Skeletal muscle tissue (tissue), 4 donors: ENCODE measurements around the gene CREB3L4. TPM values are rescaled to one million over a fixed set of nuclear protein-coding genes. Genes with fewer than 3 reads are reported as not detected.

Experiments used
- H3K27ac ChIP-seq: one replicate; pipeline ENCODE4 v1.7.0; 2013; ENCODE audit warnings: mild to moderate bottlenecking, low read depth, low read length, inconsistent platforms
- H3K27me3 ChIP-seq, 3 donors: one replicate each; pipeline ENCODE4 v1.7.0; 2013; ENCODE audit warnings: low read length in 3 of 3; ENCODE audit not compliant: control insufficient read depth in 3 of 3, insufficient read depth in 3 of 3
- H3K36me3 ChIP-seq, 3 donors: one replicate each; pipeline ENCODE4 v1.7.0; 2013; ENCODE audit warnings: low read length in 3 of 3; ENCODE audit not compliant: control insufficient read depth in 3 of 3, insufficient read depth in 3 of 3
- H3K4me1 ChIP-seq, 3 donors: one replicate each; pipeline ENCODE4 v1.7.0; 2013; ENCODE audit warnings: low read length in 3 of 3, mild to moderate bottlenecking in 3 of 3; ENCODE audit not compliant: control insufficient read depth in 3 of 3, insufficient read depth in 3 of 3
- H3K4me3 ChIP-seq, 3 donors: one replicate each; pipeline ENCODE4 v1.7.0; 2013; ENCODE audit warnings: low read length in 3 of 3
- H3K9ac ChIP-seq, 3 donors: one replicate each; pipeline ENCODE4 v1.7.0; 2013; ENCODE audit warnings: low read length in 3 of 3, mild to moderate bottlenecking in 3 of 3, moderate library complexity in 2 of 3, low read depth in 1 of 3
- H3K9me3 ChIP-seq, 3 donors: one replicate each; pipeline ENCODE4 v1.7.0; 2013; ENCODE audit warnings: low read length in 3 of 3; ENCODE audit not compliant: control insufficient read depth in 3 of 3
- total RNA-seq: library from RNA; depleted of rRNA; stranded (reverse); fragments of >200 nt; gene quantifications from one replicate; pipeline ENCODE4 v1.2.3, GENCODE V29; 2014
- donor health status: Osteomylitis.

The CREB3L4 gene
- total RNA-seq, 1 donor from 2014 or later, result 8.9 TPM

- Histone ChIP-seq H3K36me3 (peaks cover 74 to 76% (median 75%) of the 10 kb centered on the region in 3 donors), H3K9me3 (no peaks in the 10 kb centered on the region), H3K4me3 (no peak overlapping the region), H3K9ac (no peak overlapping the region), H3K27ac (no peak overlapping the region), H3K4me1 (peaks cover 4 to 15% (median 12%) of the 10 kb centered on the region in 3 donors), H3K27me3 (no peaks in the 10 kb centered on the region)
Observed at GRCh38 chr1:153938996-153939395, 28.7 kb upstream of the CREB3L4 start.

- H3K27me3 ChIP-seq, result no peaks in the 10 kb centered on the region
- H3K27ac ChIP-seq, result no peak overlapping the region
- peaks cover 7 to 20% (median 17%) of the 10 kb centered on the region in 3 donors for H3K4me1 ChIP-seq
- H3K36me3 ChIP-seq, result peaks cover 72 to 74% (median 74%) of the 10 kb centered on the region in 3 donors
- H3K9me3 ChIP-seq, result no peaks in the 10 kb centered on the region
- no peak overlapping the region for H3K4me3 ChIP-seq
- H3K9ac ChIP-seq, result no peak overlapping the region
Observed at GRCh38 chr1:153939476-153939875, 28.2 kb upstream of the CREB3L4 start.

- Histone ChIP-seq H3K9ac (no peak overlapping the region), H3K4me1 (peaks cover 20 to 33% (median 28%) of the 10 kb centered on the region in 3 donors), H3K27ac (no peak overlapping the region), H3K27me3 (no peaks in the 10 kb centered on the region), H3K9me3 (no peaks in the 10 kb centered on the region), H3K36me3 (peaks cover 62 to 63% (median 62%) of the 10 kb centered on the region in 3 donors), H3K4me3 (no peak overlapping the region)
Observed at GRCh38 chr1:153940756-153941155, 26.9 kb upstream of the CREB3L4 start.

GRCh38 chr1:153941826-153942725 is 25.6 kb upstream of the CREB3L4 start:
- Histone ChIP-seq H3K36me3 (peaks cover 49 to 50% (median 49%) of the 10 kb centered on the region in 3 donors), H3K4me1 (peaks cover 25 to 40% (median 33%) of the 10 kb centered on the region in 3 donors), H3K9me3 (no peaks in the 10 kb centered on the region), H3K27ac (no peak overlapping the region), H3K27me3 (no peaks in the 10 kb centered on the region), H3K9ac (no peak overlapping the region), H3K4me3 (no peak overlapping the region)

- no peak overlapping the region for H3K27ac ChIP-seq
- no peaks in the 10 kb centered on the region for H3K27me3 ChIP-seq
- H3K4me1 ChIP-seq, result peaks cover 27 to 44% (median 36%) of the 10 kb centered on the region in 3 donors
- H3K4me3 ChIP-seq, result peak overlapping the region in 1 of 3 donors; percentile 13
- peaks cover 42 to 48% (median 47%) of the 10 kb centered on the region in 3 donors for H3K36me3 ChIP-seq
- peak overlapping the region in 1 of 3 donors; percentile 45 for H3K9ac ChIP-seq
- no peaks in the 10 kb centered on the region for H3K9me3 ChIP-seq
Observed at GRCh38 chr1:153942766-153943549, 24.7 kb upstream of the CREB3L4 start.

- peak overlapping the region; percentile 93 to 96 (median 95) for H3K9ac ChIP-seq
Observed at GRCh38 chr1:153944005-153944826, 23.5 kb upstream of the CREB3L4 start.

GRCh38 chr1:153944827-153945117 is 22.9 kb upstream of the CREB3L4 start:
- Histone ChIP-seq H3K27me3 (no peaks in the 10 kb centered on the region), H3K27ac (peak overlapping the region; percentile 97), H3K4me1 (peaks cover 27 to 44% (median 36%) of the 10 kb centered on the region in 3 donors), H3K9me3 (no peaks in the 10 kb centered on the region), H3K4me3 (peak overlapping the region; percentile 84 to 91 (median 87)), H3K36me3 (peaks cover 48 to 52% (median 50%) of the 10 kb centered on the region in 3 donors), H3K9ac (peak overlapping the region; percentile 93 to 96 (median 95))

More at GRCh38 chr1:153944005-153944826, 23.5 kb upstream of the CREB3L4 start:
- no peaks in the 10 kb centered on the region for H3K9me3 ChIP-seq
- H3K27me3 ChIP-seq, result no peaks in the 10 kb centered on the region
- H3K27ac ChIP-seq, result peak overlapping the region; percentile 97
- H3K4me1 ChIP-seq, result peaks cover 27 to 44% (median 36%) of the 10 kb centered on the region in 3 donors
- H3K4me3 ChIP-seq, result peak overlapping the region; percentile 84 to 91 (median 87)
- peaks cover 48 to 56% (median 56%) of the 10 kb centered on the region in 3 donors for H3K36me3 ChIP-seq

GRCh38 chr1:153945131-153945794 is 22.4 kb upstream of the CREB3L4 start:
- no peaks in the 10 kb centered on the region for H3K9me3 ChIP-seq
- H3K27ac ChIP-seq, result peak overlapping the region; percentile 97
- peaks cover 47 to 51% (median 49%) of the 10 kb centered on the region in 3 donors for H3K36me3 ChIP-seq
- H3K4me1 ChIP-seq, result peaks cover 27 to 44% (median 36%) of the 10 kb centered on the region in 3 donors
- peak overlapping the region; percentile 93 to 96 (median 95) for H3K9ac ChIP-seq
- no peaks in the 10 kb centered on the region for H3K27me3 ChIP-seq
- H3K4me3 ChIP-seq, result peak overlapping the region; percentile 84 to 91 (median 87)
